Liver (tissue), 9 donors: ENCODE measurements around the gene DZIP3. TPM values are rescaled to one million over a fixed set of nuclear protein-coding genes. Genes with fewer than 3 reads are reported as not detected.

Experiments used
- DNase-seq: peaks from one replicate; pipeline ENCODE4 v3.0.0-alpha.2; 2017; ENCODE audit warnings: low spot score
- H3K27ac ChIP-seq, 2 donors: one replicate each; pipeline ENCODE4 v1.7.0; 2013; ENCODE audit warnings: inconsistent platforms in 2 of 2, low read length in 2 of 2, control low read depth in 1 of 2, low read depth in 1 of 2, mild to moderate bottlenecking in 1 of 2
- H3K27me3 ChIP-seq, 4 donors: one replicate each; pipeline versions ENCODE4 v1.6.1 to v1.7.0; 2013; ENCODE audit warnings: low read length in 3 of 4, inconsistent platforms in 1 of 4, mild to moderate bottlenecking in 1 of 4, moderate library complexity in 1 of 4; ENCODE audit not compliant: control insufficient read depth in 4 of 4, insufficient read depth in 4 of 4
- H3K36me3 ChIP-seq, 4 donors: one replicate each; pipeline versions ENCODE4 v1.6.1 to v1.7.0; 2013; ENCODE audit warnings: low read length in 3 of 4, mild to moderate bottlenecking in 3 of 4, low read depth in 1 of 4, moderate library complexity in 1 of 4; ENCODE audit not compliant: control insufficient read depth in 4 of 4, insufficient read depth in 3 of 4
- H3K4me1 ChIP-seq, 4 donors: one replicate each; pipeline versions ENCODE4 v1.6.1 to v1.7.0; 2013; ENCODE audit warnings: low read length in 3 of 4, mild to moderate bottlenecking in 3 of 4, moderate library complexity in 1 of 4; ENCODE audit not compliant: control insufficient read depth in 4 of 4, insufficient read depth in 4 of 4
- H3K4me3 ChIP-seq, 3 donors: one replicate each; pipeline versions ENCODE4 v1.6.1 to v1.7.0; 2013; ENCODE audit warnings: low read length in 3 of 3, control low read depth in 1 of 3, low read depth in 1 of 3, mild to moderate bottlenecking in 1 of 3
- H3K9ac ChIP-seq, 2 donors: one replicate each; pipeline ENCODE4 v1.7.0; 2013; ENCODE audit warnings: low read length in 2 of 2, mild to moderate bottlenecking in 2 of 2, moderate library complexity in 2 of 2, control low read depth in 1 of 2, low read depth in 1 of 2
- H3K9me3 ChIP-seq, 4 donors: one replicate each; pipeline versions ENCODE4 v1.6.1 to v1.7.0; 2013; ENCODE audit warnings: low read length in 3 of 4; ENCODE audit not compliant: control insufficient read depth in 4 of 4
- EGR1 ChIP-seq, 2 donors: IDR thresholded peaks; 2 replicates each; pipeline ENCODE4 v1.6.1; 2016 to 2018; ENCODE audit warnings: antibody characterized with exemption in 2 of 2, low read depth in 2 of 2
- FOXA1 ChIP-seq: IDR thresholded peaks from 2 replicates; pipeline ENCODE4 v1.6.1; 2016; ENCODE audit warnings: antibody characterized with exemption
- FOXA2 ChIP-seq: IDR thresholded peaks from 2 replicates; pipeline ENCODE4 v1.6.1; 2016; ENCODE audit warnings: antibody characterized with exemption
- GABPA ChIP-seq, 2 donors: IDR thresholded peaks in 1 of 2; conservative IDR thresholded peaks in 1 of 2; 2 replicates each; pipeline ENCODE4 v1.6.1; 2016; ENCODE audit warnings: antibody characterized with exemption in 2 of 2, mild to moderate bottlenecking in 1 of 2, moderate library complexity in 1 of 2
- HNF4A ChIP-seq, 2 donors: conservative IDR thresholded peaks; 2 replicates each; pipeline ENCODE4 v1.6.1; 2016; ENCODE audit warnings: antibody characterized with exemption in 2 of 2, mild to moderate bottlenecking in 2 of 2
- HNF4G ChIP-seq: IDR thresholded peaks from 2 replicates; pipeline ENCODE4 v1.6.1; 2016; ENCODE audit warnings: antibody characterized with exemption
- JUND ChIP-seq, 2 donors: IDR thresholded peaks; 2 replicates each; pipeline ENCODE4 v1.6.1; 2016; ENCODE audit warnings: antibody characterized with exemption in 2 of 2
- NR2F2 ChIP-seq: IDR thresholded peaks from 2 replicates; pipeline ENCODE4 v1.6.1; 2016; ENCODE audit warnings: antibody characterized with exemption
- RAD21 ChIP-seq, 2 donors: IDR thresholded peaks; 2 replicates each; pipeline ENCODE4 v1.6.1; 2016; ENCODE audit warnings: antibody characterized with exemption in 2 of 2, mild to moderate bottlenecking in 2 of 2
- RXRA ChIP-seq, 2 donors: IDR thresholded peaks; 2 replicates each; pipeline ENCODE4 v1.6.1; 2017 to 2018; ENCODE audit warnings: antibody characterized with exemption in 2 of 2, mild to moderate bottlenecking in 1 of 2
- SP1 ChIP-seq: IDR thresholded peaks from 2 replicates; pipeline ENCODE4 v1.6.1; 2018; ENCODE audit warnings: antibody characterized with exemption, mild to moderate bottlenecking
- TAF1 ChIP-seq: conservative IDR thresholded peaks from 2 replicates; pipeline ENCODE4 v1.6.1; 2016; ENCODE audit warnings: antibody characterized with exemption, mild to moderate bottlenecking
- YY1 ChIP-seq: IDR thresholded peaks from 2 replicates; pipeline ENCODE4 v1.6.1; 2016; ENCODE audit warnings: antibody characterized with exemption, mild to moderate bottlenecking
- WGBS: extraction: QIAGEN DNeasy Blood & Tissue Kit; methylation state at CpG from one replicate; pipeline ENCODE4 v1.1.7; 2013; 5-methylcytosine and 5-hydroxymethylcytosine counted together
- polyA plus RNA-seq, 2 donors: library from polyadenylated mRNA; stranded (reverse) in 1 of 2; unstranded in 1 of 2; fragments of 200-250 nt in 1 of 2; fragments of >200 nt in 1 of 2; fragmentation: Nextera tagmentation in 1 of 2; extraction: Ambion mirVana in 1 of 2; gene quantifications; one replicate each; pipeline versions ENCODE4 v1.2.1 to v1.2.3, GENCODE V29; 2013 to 2015
- total RNA-seq, 2 donors: library from RNA; depleted of rRNA; stranded (reverse); fragments of >200 nt; gene quantifications; one replicate each; pipeline ENCODE4 v1.2.3, GENCODE V29; 2014
- TF ChIP-seq, protein P1 (sequence below): fragments of 150-350 bp; IDR thresholded peaks from 2 replicates; pipeline ENCODE4 v1.5.1; 2017; ENCODE audit warnings: improper control_type of control experiment, low read depth, low read length; ENCODE audit not compliant: missing input control
- TF ChIP-seq, protein P2 (sequence below): IDR thresholded peaks from 2 replicates; pipeline ENCODE4 v1.6.1; 2016; ENCODE audit warnings: antibody characterized with exemption
- TF ChIP-seq, protein P3 (sequence below): IDR thresholded peaks from 2 replicates; pipeline ENCODE4 v1.6.1; 2016; ENCODE audit warnings: antibody characterized with exemption
- TF ChIP-seq, protein P4 (sequence below): IDR thresholded peaks from 2 replicates; pipeline ENCODE4 v1.6.1; 2016; ENCODE audit warnings: antibody characterized with exemption, mild to moderate bottlenecking
- TF ChIP-seq, protein P5 (sequence below): IDR thresholded peaks from 2 replicates; pipeline ENCODE4 v1.6.1; 2016; ENCODE audit warnings: antibody characterized with exemption
- donor health status: healthy.
- donor health status: healthy.
- donor health status: healthy.
- donor health status: healthy.
- donor health status: healthy.

Gene DZIP3
- total and polyA plus RNA-seq, 4 donors: 1.0 to 13.9 (median 2.7) TPM

DNA sequence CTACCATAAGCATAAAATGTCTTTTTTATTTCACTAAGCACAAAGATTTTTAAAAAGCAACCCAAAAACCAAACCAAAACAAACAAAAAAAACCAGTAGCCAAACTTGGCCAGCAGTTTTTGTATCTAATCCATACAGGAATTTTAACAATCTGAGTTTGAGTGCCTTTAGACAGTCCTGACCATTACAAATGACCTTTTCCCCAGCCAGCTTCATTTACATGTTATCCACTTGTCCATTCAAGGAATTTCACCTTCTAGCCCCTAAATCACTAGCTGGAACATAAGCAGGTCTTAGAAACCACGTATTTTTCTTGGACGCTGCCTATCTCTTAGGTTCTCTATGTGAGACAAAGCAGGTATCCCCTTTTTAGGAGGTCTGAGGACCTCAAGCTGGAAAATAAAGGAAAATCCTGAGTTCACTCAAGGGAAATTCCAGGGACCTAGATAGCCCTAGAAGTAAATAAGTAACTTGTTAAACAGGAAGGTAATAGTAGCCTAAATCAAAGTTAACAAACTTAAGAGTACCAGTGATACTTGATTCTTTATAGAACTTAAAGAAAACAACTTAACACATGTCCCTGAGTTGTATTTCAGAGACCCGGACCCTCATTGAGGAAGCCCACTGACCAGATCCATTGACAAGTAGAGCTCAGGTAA is 34.5 kb upstream of the DZIP3 start:
- H3K4me1 ChIP-seq: peaks cover 0 to 5% (median 0%) of the 10 kb centered on the region in 4 donors
- no peak for DNase-seq
- H3K4me3 ChIP-seq: no peak overlapping the region
- no peaks in the 10 kb centered on the region for H3K9me3 ChIP-seq
- H3K36me3 ChIP-seq: no peaks in the 10 kb centered on the region
- TF ChIP-seq NR2F2 (no peak), SP1 (no peak), GABPA (IDR thresholded peaks at IDR 0.05 in 1 of 2, conservative IDR thresholded peaks at IDR 0.05 in 1 of 2) (no peak), RAD21 (IDR thresholded peaks at IDR 0.05) (no peak), HNF4A (conservative IDR thresholded peaks at IDR 0.05) (no peak), FOXA2 (no peak), EGR1 (IDR thresholded peaks at IDR 0.05; ENCODE audit: low read depth in 2 of 2) (no peak), HNF4G (no peak), JUND (IDR thresholded peaks at IDR 0.05) (no peak), FOXA1 (no peak), TAF1 (no peak), RXRA (IDR thresholded peaks at IDR 0.05) (no peak), YY1 (no peak)
- TF ChIP-seq, protein P1, sequence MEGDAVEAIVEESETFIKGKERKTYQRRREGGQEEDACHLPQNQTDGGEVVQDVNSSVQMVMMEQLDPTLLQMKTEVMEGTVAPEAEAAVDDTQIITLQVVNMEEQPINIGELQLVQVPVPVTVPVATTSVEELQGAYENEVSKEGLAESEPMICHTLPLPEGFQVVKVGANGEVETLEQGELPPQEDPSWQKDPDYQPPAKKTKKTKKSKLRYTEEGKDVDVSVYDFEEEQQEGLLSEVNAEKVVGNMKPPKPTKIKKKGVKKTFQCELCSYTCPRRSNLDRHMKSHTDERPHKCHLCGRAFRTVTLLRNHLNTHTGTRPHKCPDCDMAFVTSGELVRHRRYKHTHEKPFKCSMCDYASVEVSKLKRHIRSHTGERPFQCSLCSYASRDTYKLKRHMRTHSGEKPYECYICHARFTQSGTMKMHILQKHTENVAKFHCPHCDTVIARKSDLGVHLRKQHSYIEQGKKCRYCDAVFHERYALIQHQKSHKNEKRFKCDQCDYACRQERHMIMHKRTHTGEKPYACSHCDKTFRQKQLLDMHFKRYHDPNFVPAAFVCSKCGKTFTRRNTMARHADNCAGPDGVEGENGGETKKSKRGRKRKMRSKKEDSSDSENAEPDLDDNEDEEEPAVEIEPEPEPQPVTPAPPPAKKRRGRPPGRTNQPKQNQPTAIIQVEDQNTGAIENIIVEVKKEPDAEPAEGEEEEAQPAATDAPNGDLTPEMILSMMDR: no peak
- TF ChIP-seq, protein P2, sequence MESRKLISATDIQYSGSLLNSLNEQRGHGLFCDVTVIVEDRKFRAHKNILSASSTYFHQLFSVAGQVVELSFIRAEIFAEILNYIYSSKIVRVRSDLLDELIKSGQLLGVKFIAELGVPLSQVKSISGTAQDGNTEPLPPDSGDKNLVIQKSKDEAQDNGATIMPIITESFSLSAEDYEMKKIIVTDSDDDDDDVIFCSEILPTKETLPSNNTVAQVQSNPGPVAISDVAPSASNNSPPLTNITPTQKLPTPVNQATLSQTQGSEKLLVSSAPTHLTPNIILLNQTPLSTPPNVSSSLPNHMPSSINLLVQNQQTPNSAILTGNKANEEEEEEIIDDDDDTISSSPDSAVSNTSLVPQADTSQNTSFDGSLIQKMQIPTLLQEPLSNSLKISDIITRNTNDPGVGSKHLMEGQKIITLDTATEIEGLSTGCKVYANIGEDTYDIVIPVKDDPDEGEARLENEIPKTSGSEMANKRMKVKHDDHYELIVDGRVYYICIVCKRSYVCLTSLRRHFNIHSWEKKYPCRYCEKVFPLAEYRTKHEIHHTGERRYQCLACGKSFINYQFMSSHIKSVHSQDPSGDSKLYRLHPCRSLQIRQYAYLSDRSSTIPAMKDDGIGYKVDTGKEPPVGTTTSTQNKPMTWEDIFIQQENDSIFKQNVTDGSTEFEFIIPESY: no peak
- TF ChIP-seq, protein P3, sequence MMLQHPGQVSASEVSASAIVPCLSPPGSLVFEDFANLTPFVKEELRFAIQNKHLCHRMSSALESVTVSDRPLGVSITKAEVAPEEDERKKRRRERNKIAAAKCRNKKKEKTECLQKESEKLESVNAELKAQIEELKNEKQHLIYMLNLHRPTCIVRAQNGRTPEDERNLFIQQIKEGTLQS: no peak
- TF ChIP-seq, protein P4, sequence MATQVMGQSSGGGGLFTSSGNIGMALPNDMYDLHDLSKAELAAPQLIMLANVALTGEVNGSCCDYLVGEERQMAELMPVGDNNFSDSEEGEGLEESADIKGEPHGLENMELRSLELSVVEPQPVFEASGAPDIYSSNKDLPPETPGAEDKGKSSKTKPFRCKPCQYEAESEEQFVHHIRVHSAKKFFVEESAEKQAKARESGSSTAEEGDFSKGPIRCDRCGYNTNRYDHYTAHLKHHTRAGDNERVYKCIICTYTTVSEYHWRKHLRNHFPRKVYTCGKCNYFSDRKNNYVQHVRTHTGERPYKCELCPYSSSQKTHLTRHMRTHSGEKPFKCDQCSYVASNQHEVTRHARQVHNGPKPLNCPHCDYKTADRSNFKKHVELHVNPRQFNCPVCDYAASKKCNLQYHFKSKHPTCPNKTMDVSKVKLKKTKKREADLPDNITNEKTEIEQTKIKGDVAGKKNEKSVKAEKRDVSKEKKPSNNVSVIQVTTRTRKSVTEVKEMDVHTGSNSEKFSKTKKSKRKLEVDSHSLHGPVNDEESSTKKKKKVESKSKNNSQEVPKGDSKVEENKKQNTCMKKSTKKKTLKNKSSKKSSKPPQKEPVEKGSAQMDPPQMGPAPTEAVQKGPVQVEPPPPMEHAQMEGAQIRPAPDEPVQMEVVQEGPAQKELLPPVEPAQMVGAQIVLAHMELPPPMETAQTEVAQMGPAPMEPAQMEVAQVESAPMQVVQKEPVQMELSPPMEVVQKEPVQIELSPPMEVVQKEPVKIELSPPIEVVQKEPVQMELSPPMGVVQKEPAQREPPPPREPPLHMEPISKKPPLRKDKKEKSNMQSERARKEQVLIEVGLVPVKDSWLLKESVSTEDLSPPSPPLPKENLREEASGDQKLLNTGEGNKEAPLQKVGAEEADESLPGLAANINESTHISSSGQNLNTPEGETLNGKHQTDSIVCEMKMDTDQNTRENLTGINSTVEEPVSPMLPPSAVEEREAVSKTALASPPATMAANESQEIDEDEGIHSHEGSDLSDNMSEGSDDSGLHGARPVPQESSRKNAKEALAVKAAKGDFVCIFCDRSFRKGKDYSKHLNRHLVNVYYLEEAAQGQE: no peak
- TF ChIP-seq, protein P5, sequence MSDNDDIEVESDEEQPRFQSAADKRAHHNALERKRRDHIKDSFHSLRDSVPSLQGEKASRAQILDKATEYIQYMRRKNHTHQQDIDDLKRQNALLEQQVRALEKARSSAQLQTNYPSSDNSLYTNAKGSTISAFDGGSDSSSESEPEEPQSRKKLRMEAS: no peak
- H3K27ac ChIP-seq: no peak overlapping the region
- WGBS: 68% methylated on average over 3 of the region's 3 CpGs
- H3K9ac ChIP-seq: no peak overlapping the region
- H3K27me3 ChIP-seq: no peaks in the 10 kb centered on the region
